GM12801 (cell line): Measurements from ENCODE around the gene ANKRD44.

Experiments used
- CTCF ChIP-seq: IDR thresholded peaks from one replicate; pipeline ENCODE4 v1.5.1; 2011; ENCODE audit warnings: control low read depth; ENCODE audit not compliant: insufficient read length; ENCODE audit errors: extremely low read depth

Gene ANKRD44

GRCh38 chr2:196992466-196992865, 318.1 kb downstream of the ANKRD44 start:
- TF ChIP-seq CTCF: no peak

- no peak for TF ChIP-seq CTCF
Measured at GRCh38 chr2:196990788-196991461, 319.7 kb downstream of the ANKRD44 start.

GRCh38 chr2:196990092-196990491, 320.5 kb downstream of the ANKRD44 start:
- no peak for TF ChIP-seq CTCF

- no peak for TF ChIP-seq CTCF
Measured at GRCh38 chr2:196989496-196989895, 321.1 kb downstream of the ANKRD44 start.

GRCh38 chr2:196988639-196989038, 321.9 kb downstream of the ANKRD44 start:
- TF ChIP-seq CTCF: no peak

- no peak for TF ChIP-seq CTCF
Measured at GRCh38 chr2:196987649-196988364, 322.8 kb downstream of the ANKRD44 start.

GRCh38 chr2:196987298-196987648, 323.3 kb downstream of the ANKRD44 start:
- no peak for TF ChIP-seq CTCF
